ENCODE data around the gene CYB561D1. TPM values are rescaled to one million over a fixed set of nuclear protein-coding genes. Genes with fewer than 3 reads are reported as not detected.

The CYB561D1 gene
- total RNA-seq, 4 donors from 2014 or later: 10.5 to 37.4 (median 17.3) TPM

- H3K4me1 ChIP-seq: peaks cover 1 to 15% (median 3%) of the 10 kb centered on the region in 4 donors
- H3K4me3 ChIP-seq: no peak overlapping the region
- no peaks in the 10 kb centered on the region for H3K9me3 ChIP-seq
- TF ChIP-seq CTCF (IDR thresholded peaks at IDR 0.05) (no peak), EP300 (IDR thresholded peaks at IDR 0.05; ENCODE audit: low read depth) (no peak), POLR2AphosphoS5 (IDR thresholded peaks at IDR 0.05) (no peak), POLR2A (IDR thresholded peaks at IDR 0.05) (no peak)
- no peaks in the 10 kb centered on the region for H3K27me3 ChIP-seq
- no peak for DNase-seq
- in situ Hi-C loops (cut with MboI; ENCODE audit: low pct_ligation_motif_present in 1 of 4, low pct_unique_long_range_greater_than_20kb in 1 of 4, low sequenced_read_pairs in 3 of 4) (loop anchor here in 2 of 4 donors (10.0 to 25.0 kb wide), 2 partner anchors 273 to 450 kb away; partner anchors contain the start of gene AHCYL1 (in 1 of the 2)), intact Hi-C loops (cut with DNase I; ENCODE audit: low total_unique reads) (no loop called here)
- no peaks in the 10 kb centered on the region for H3K36me3 ChIP-seq
- H3K27ac ChIP-seq: no peak overlapping the region
- 92 to 100% methylated on average over 1 to 9 of the region's 9 CpGs for WGBS, 2 donors (ENCODE audit: low coverage in 1 of 2)
These were observed 43.7 kb downstream of the CYB561D1 start for GRCh38 chr1:109537450-109538178.

- TF ChIP-seq EP300 (IDR thresholded peaks at IDR 0.05; ENCODE audit: low read depth): no peak
- TF ChIP-seq CTCF (IDR thresholded peaks at IDR 0.05): no peak
- TF ChIP-seq POLR2A (IDR thresholded peaks at IDR 0.05): no peak
- TF ChIP-seq POLR2AphosphoS5 (IDR thresholded peaks at IDR 0.05): no peak
- no peak for DNase-seq
- intact Hi-C loops (cut with DNase I; ENCODE audit: low total_unique reads): no loop called here
- in situ Hi-C loops (cut with MboI; ENCODE audit: low pct_ligation_motif_present in 1 of 4, low pct_unique_long_range_greater_than_20kb in 1 of 4, low sequenced_read_pairs in 3 of 4): loop anchor here in 2 of 4 donors (10.0 to 25.0 kb wide), 2 partner anchors 274 to 448 kb away; partner anchors contain the start of gene AHCYL1 (in 1 of the 2)
- Histone ChIP-seq H3K4me1 (peaks cover 0 to 10% (median 0%) of the 10 kb centered on the region in 4 donors), H3K27ac (no peak overlapping the region), H3K27me3 (no peaks in the 10 kb centered on the region), H3K36me3 (no peaks in the 10 kb centered on the region), H3K4me3 (no peak overlapping the region), H3K9me3 (no peaks in the 10 kb centered on the region)
- 88% methylated on average over 9 of the region's 9 CpGs; no CpG with 5 or more reads in 1 of the 2 donors for WGBS, 2 donors (ENCODE audit: low coverage in 1 of 2)
These were observed 45.1 kb downstream of the CYB561D1 start for GRCh38 chr1:109538827-109539555.

- no peaks in the 10 kb centered on the region for H3K36me3 ChIP-seq
- no peaks in the 10 kb centered on the region for H3K9me3 ChIP-seq
- no peak for DNase-seq
- H3K4me1 ChIP-seq: peaks cover 0 to 10% (median 0%) of the 10 kb centered on the region in 4 donors
- H3K27ac ChIP-seq: no peak within 1 kb of the TSS
- in situ Hi-C loops (cut with MboI; ENCODE audit: low pct_ligation_motif_present in 1 of 4, low pct_unique_long_range_greater_than_20kb in 1 of 4, low sequenced_read_pairs in 3 of 4): loop anchor here (5.0 to 25.0 kb wide), 6 partner anchors 85 to 448 kb away; partner anchors contain the start of gene AHCYL1 (in 4 of the 4)
- 53 to 60% methylated on average over 1 to 7 of the region's 7 CpGs for WGBS, 2 donors (ENCODE audit: low coverage in 1 of 2)
- H3K4me3 ChIP-seq: no peak within 1 kb of the TSS
- intact Hi-C loops (cut with DNase I; ENCODE audit: low total_unique reads): loop anchor here (2.0 kb wide), 1 partner anchor 233 kb away; no protein-coding TSS in a partner anchor
- H3K27me3 ChIP-seq: no peaks in the 10 kb centered on the region
- TF ChIP-seq EP300 (IDR thresholded peaks at IDR 0.05; ENCODE audit: low read depth): no peak
- no peak for TF ChIP-seq CTCF (IDR thresholded peaks at IDR 0.05)
- no peak for TF ChIP-seq POLR2AphosphoS5 (IDR thresholded peaks at IDR 0.05)
- TF ChIP-seq POLR2A (IDR thresholded peaks at IDR 0.05): no peak
These were observed 45.8 kb downstream of the CYB561D1 start, which contains the start of gene GPR61 for GRCh38 chr1:109539676-109540075. Gene GPR61 (plus strand): TSS chr1:109539872. CDS start chr1:109543023, 3,151 bp downstream.

- WGBS, 2 donors (ENCODE audit: low coverage in 1 of 2): 71% methylated on average over 3 of the region's 3 CpGs; no CpG with 5 or more reads in 1 of the 2 donors
- in situ Hi-C loops (cut with MboI; ENCODE audit: low pct_ligation_motif_present in 1 of 4, low pct_unique_long_range_greater_than_20kb in 1 of 4, low sequenced_read_pairs in 3 of 4): loop anchor here (5.0 to 25.0 kb wide), 5 partner anchors 84 to 446 kb away; partner anchors contain the start of gene AHCYL1 (in 4 of the 4)
- no peaks in the 10 kb centered on the region for H3K9me3 ChIP-seq
- DNase-seq: no peak
- H3K27ac ChIP-seq: no peak overlapping the region
- no peaks in the 10 kb centered on the region for H3K27me3 ChIP-seq
- no peak overlapping the region for H3K4me3 ChIP-seq
- H3K36me3 ChIP-seq: no peaks in the 10 kb centered on the region
- intact Hi-C loops (cut with DNase I; ENCODE audit: low total_unique reads): loop anchor here (2.0 kb wide), 1 partner anchor 232 kb away; no protein-coding TSS in a partner anchor
- H3K4me1 ChIP-seq: peaks cover 0 to 7% (median 0%) of the 10 kb centered on the region in 4 donors
- no peak for TF ChIP-seq POLR2AphosphoS5 (IDR thresholded peaks at IDR 0.05)
- no peak for TF ChIP-seq EP300 (IDR thresholded peaks at IDR 0.05; ENCODE audit: low read depth)
- no peak for TF ChIP-seq CTCF (IDR thresholded peaks at IDR 0.05)
- no peak for TF ChIP-seq POLR2A (IDR thresholded peaks at IDR 0.05)
These were observed 47.2 kb downstream of the CYB561D1 start for GRCh38 chr1:109541102-109541501.
